Astrocyte of the spinal cord (primary cell): Measurements from ENCODE around the gene TAF9.

ENCODE experiments used
- DNase-seq: peaks from one replicate; pipeline ENCODE4 v3.0.0; 2011; ENCODE audit warnings: low read depth, low spot score
- H3K4me3 ChIP-seq: 2 replicates; pipeline ENCODE4 v1.5.1; 2011; ENCODE audit warnings: low read depth, mild to moderate bottlenecking, low read length, moderate library complexity
- CTCF ChIP-seq: IDR thresholded peaks from 2 replicates; pipeline ENCODE4 v1.5.1; 2012; ENCODE audit warnings: low read depth, mild to moderate bottlenecking, low read length, inconsistent platforms
- in situ Hi-C: cut with HindIII; loops from 2 replicates; pipeline ENCODE4 v1.10.0; 2017; ENCODE audit warnings: low sequenced_read_pairs

Gene TAF9, protein sequence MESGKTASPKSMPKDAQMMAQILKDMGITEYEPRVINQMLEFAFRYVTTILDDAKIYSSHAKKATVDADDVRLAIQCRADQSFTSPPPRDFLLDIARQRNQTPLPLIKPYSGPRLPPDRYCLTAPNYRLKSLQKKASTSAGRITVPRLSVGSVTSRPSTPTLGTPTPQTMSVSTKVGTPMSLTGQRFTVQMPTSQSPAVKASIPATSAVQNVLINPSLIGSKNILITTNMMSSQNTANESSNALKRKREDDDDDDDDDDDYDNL

DNA sequence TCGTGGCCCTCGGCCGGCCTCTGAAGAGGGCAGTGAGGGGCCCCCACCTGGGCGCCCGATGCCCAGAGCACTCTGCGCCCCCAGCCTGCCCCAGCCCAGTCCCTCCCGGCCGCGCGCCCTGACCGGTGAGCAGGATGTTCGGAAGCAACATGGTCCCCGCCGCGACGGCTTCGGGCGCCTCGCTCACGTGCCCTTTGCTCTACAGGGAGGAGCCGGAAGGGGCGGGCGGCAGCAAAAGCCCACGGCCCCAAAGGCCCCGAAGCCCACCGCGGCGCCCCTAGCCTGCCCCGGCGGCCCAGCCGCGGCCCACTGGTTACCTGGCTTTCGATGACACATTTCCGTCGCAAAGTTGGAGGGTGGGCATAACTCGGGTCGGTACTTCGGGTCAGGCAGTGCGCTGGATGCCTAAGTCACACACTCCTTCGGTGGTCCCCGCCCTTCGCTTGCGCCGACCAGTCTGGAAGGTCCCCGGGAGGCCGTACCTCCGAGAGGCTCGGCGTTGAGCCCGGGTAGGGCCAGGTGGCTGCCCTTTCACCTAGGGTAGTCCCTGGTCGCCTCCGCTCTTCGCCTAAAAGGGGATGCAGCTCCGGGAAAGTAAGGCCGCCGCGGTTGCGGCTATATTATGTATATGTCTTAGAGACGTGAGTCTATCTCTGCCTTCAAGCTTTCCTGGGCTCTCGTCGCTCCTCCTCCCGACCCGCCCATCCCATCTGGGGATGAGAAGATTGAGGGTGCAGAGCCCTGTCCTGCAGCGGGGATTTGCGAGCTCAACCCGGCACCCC is at the start of gene TAF9, which contains the start of the genes AK6 and RAD17:
Gene TAF9 (minus strand): TSS at position 181 of the 782 bp plus-strand sequence. CDS start 3,783 bp downstream, outside the sequence.
Gene AK6 (minus strand): TSS at position 181 of the 782 bp plus-strand sequence. CDS start 30 bp downstream, at position 151.
Gene RAD17 (plus strand): TSS at position 479 of the 782 bp plus-strand sequence. CDS start 2,391 bp downstream, outside the sequence.
- in situ Hi-C loops, result no loop called here
- peak within 1 kb of the TSS; percentile 92 for H3K4me3 ChIP-seq
- peak; percentile 95 for DNase-seq
- TF ChIP-seq CTCF, result no peak

DNA sequence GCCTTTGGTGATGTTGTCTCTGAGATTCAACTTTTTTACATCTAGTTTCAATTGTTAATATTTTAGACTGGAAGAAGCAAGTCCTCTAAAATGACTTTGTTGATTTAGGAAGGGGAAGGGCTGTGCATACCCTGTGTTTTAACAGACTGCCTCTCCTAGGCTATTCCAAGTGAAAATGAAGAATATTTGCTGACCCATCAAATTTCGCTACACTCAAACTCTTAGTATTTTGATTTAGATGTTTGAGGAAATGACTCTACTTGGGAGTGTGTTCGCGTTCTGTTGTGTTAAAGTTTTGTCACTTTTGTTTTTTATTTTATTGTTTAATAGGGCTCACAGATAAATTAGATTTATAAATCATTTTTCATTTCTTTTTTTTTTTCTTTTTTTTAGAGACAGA is 49.2 kb upstream of the TAF9 start:
- DNase-seq, result no peak
- no peak overlapping the region for H3K4me3 ChIP-seq
- TF ChIP-seq CTCF, result no peak
- in situ Hi-C loops, result no loop called here

DNA sequence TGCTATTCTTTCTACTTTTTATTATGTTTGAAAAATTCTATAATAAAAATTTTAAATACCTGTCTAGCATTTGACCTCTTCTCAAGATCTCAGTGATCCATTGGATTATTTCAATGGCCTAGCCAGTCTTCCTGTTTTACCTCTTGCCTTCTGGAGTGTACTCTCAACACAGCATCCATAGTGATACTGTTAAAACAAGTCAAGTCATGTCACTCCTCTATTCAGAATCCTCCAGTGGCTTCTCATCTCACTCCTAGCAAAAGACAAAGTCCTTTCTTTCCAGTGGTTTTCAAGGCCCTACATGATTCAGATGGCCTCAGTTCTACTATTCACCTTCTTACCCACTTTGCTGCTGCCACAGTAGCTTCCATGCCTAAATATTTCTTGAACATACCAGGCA is 47.4 kb upstream of the TAF9 start:
- no peak for DNase-seq
- no peak for TF ChIP-seq CTCF
- in situ Hi-C loops, result no loop called here
- no peak overlapping the region for H3K4me3 ChIP-seq

DNA sequence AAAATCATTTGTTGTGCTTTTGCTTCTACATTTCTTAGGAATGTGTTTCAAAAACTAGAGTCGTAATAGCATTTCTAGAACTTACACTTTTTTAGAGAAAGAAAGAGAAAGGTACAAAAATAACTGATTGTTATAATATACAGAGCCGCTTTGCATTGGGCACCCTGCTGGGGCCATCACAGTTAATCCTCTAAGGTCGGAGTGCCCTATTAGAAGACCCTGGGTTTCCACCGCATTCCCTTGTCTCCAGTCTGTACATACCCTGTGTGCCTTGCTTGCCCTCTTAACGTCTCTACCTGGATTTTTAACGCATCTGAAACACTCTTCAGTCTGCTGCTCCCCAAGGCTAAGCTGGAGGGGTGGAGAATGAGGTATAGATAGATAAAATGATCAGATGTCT is 46.9 kb upstream of the TAF9 start:
- H3K4me3 ChIP-seq, result no peak overlapping the region
- in situ Hi-C loops, result no loop called here

GRCh38 chr5:69415584-69415958 is 46.3 kb upstream of the TAF9 start:
- in situ Hi-C loops, result no loop called here
- peak overlapping the region; percentile 51 for H3K4me3 ChIP-seq
- no peak for TF ChIP-seq CTCF
- no peak for DNase-seq

More for the DNA sequence above, 46.9 kb upstream of the TAF9 start:
- TF ChIP-seq CTCF, result no peak
- no peak for DNase-seq

DNA sequence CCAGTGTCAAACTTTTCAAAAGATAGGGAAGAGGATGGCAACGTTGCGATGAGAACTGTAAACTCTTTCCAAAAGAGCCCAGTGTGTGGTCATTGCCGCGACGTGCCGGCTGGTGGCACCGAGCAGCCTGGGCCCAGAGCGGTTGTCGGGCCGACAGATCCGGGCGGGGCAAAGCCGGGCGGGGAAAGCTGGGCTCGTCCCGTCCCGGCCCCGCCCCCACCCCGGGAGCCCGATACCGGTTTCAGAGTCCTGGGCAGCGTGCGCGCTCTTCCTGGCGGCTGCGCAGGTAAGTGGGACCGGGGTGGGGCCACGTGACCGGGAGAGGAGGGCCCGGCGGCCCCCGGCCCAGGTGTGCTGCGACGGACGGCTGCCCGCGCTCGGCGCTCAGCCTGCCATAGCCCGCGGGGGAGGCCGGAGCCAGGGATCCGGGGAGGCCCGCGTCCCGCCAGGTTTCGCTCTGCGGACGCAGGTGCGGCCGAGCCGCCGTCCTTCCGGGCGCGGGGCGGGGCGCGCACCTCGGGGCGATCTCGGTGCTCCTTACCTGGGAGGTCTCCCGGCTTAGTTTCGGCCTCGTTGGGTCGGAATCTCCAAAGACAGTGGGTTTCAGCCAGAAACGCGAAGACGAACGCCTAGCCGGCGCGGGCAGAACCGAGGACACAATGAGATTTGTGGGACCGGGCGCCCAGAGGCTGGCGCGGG is 45.7 kb upstream of the TAF9 start, which contains the start of gene MARVELD2:
Gene MARVELD2 (plus strand): TSS at position 232 of the 699 bp plus-strand sequence. CDS start 4,270 bp downstream, outside the sequence.
- H3K4me3 ChIP-seq, result peak within 1 kb of the TSS; percentile 51
- peak; percentile 47 for DNase-seq
- in situ Hi-C loops, result no loop called here
- TF ChIP-seq CTCF, result peak; percentile 35
